WTC11 (cell line): ENCODE measurements around the gene PICALM. TPM values are rescaled to one million over a fixed set of nuclear protein-coding genes. Genes with fewer than 3 reads are reported as not detected.

Source experiments
- ATAC-seq: fragments of 200-7000 bp; cut with Tn5 transposase; 2 replicates; pipeline ENCODE4 v1.10.0; 2021; ENCODE audit warnings: mild to moderate bottlenecking, moderate library complexity
- CTCF ChIA-PET: fragments of 300-600 bp; sonication (Branson Sonifier 250); formaldehyde crosslinking; loops from one replicate; lab custom pipeline; 2021; ENCODE audit warnings: antibody characterized with exemption; lab: Charles Lee
- POLR2A ChIA-PET: fragments of 350-600 bp; sonication (Branson Sonifier 250); formaldehyde crosslinking; loops from one replicate; lab custom pipeline; 2021; ENCODE audit warnings: antibody characterized with exemption; lab: Charles Lee
- DNase-seq: peaks from one replicate; pipeline ENCODE4 v3.0.0; 2021; ENCODE audit warnings: low spot score
- H3K27ac Mint-ChIP-seq: 2 replicates; pipeline ENCODE4 v1.8.0; 2021; ENCODE audit warnings: mixed read lengths
- H3K27me3 Mint-ChIP-seq: 2 replicates; pipeline ENCODE4 v1.8.0; 2021; ENCODE audit warnings: low read depth, mild to moderate bottlenecking, moderate library complexity, mixed read lengths
- H3K36me3 Mint-ChIP-seq: 2 replicates; pipeline ENCODE4 v1.8.0; 2021; ENCODE audit warnings: mixed read lengths
- H3K4me1 Mint-ChIP-seq: 2 replicates; pipeline ENCODE4 v1.8.0; 2022; ENCODE audit warnings: mixed read lengths
- H3K4me3 Mint-ChIP-seq: 2 replicates; pipeline ENCODE4 v1.8.0; 2021; ENCODE audit warnings: mild to moderate bottlenecking, moderate library complexity, mixed read lengths
- H3K9me3 Mint-ChIP-seq: 2 replicates; pipeline ENCODE4 v1.8.0; 2021; ENCODE audit warnings: mixed read lengths
- ATF3 ChIP-seq: sonication (generic); formaldehyde crosslinking; conservative IDR thresholded peaks from 2 replicates; pipeline ENCODE4 v1.8.1; 2022; ENCODE audit warnings: mild to moderate bottlenecking, missing genetic modification reagents
- CREB1 ChIP-seq: sonication (generic); formaldehyde crosslinking; IDR thresholded peaks from 2 replicates; pipeline ENCODE4 v1.8.0; 2023; ENCODE audit warnings: mild to moderate bottlenecking, missing genetic modification reagents
- ETV6 ChIP-seq: sonication (generic); formaldehyde crosslinking; IDR thresholded peaks from 2 replicates; pipeline ENCODE4 v1.8.1; 2022; ENCODE audit warnings: mild to moderate bottlenecking, missing genetic modification reagents
- FOXP4 ChIP-seq: sonication (generic); formaldehyde crosslinking; IDR thresholded peaks from 2 replicates; pipeline ENCODE4 v1.8.0; 2022; ENCODE audit warnings: mild to moderate bottlenecking, missing genetic modification reagents
- GABPB1 ChIP-seq: sonication (generic); formaldehyde crosslinking; IDR thresholded peaks from 2 replicates; pipeline ENCODE4 v1.8.1; 2023; ENCODE audit warnings: mild to moderate bottlenecking, missing genetic modification reagents
- GRHL2 ChIP-seq: fragments of 250-450 bp; sonication (Bioruptor Pico); IDR thresholded peaks from 2 replicates; pipeline ENCODE4 v1.8.0; 2022; ENCODE audit warnings: mild to moderate bottlenecking, moderate library complexity; ENCODE audit not compliant: insufficient replicate concordance, severe bottlenecking
- MAX ChIP-seq: sonication (generic); formaldehyde crosslinking; IDR thresholded peaks from 2 replicates; pipeline ENCODE4 v1.8.0; 2022; ENCODE audit warnings: mild to moderate bottlenecking, missing genetic modification reagents
- MXD4 ChIP-seq: fragments of 250-450 bp; sonication (Bioruptor Pico); IDR thresholded peaks from 2 replicates; pipeline ENCODE4 v1.8.0; 2021; ENCODE audit warnings: mild to moderate bottlenecking, moderate library complexity, borderline replicate concordance
- NFYB ChIP-seq: sonication (generic); formaldehyde crosslinking; conservative IDR thresholded peaks from 2 replicates; pipeline ENCODE4 v1.8.0; 2022; ENCODE audit warnings: low read depth, missing genetic modification reagents
- SMAD4 ChIP-seq: sonication (generic); formaldehyde crosslinking; IDR thresholded peaks from 2 replicates; pipeline ENCODE4 v1.8.0; 2022; ENCODE audit warnings: mild to moderate bottlenecking, missing genetic modification reagents
- USF2 ChIP-seq: sonication (generic); formaldehyde crosslinking; IDR thresholded peaks from 2 replicates; pipeline ENCODE4 v1.8.1; 2023; ENCODE audit warnings: mild to moderate bottlenecking, missing genetic modification reagents, moderate library complexity
- ZNF263 ChIP-seq: sonication (generic); formaldehyde crosslinking; IDR thresholded peaks from 2 replicates; pipeline ENCODE4 v1.8.1; 2022; ENCODE audit warnings: low read depth, mild to moderate bottlenecking, moderate library complexity, missing genetic modification reagents
- ZNF423 ChIP-seq: fragments of 250-450 bp; sonication (Bioruptor Pico); IDR thresholded peaks from 2 replicates; pipeline ENCODE4 v2.1.2; 2022; ENCODE audit warnings: mild to moderate bottlenecking, moderate library complexity
- total RNA-seq: library from RNA; stranded (reverse); gene quantifications from 3 replicates; pipeline ENCODE4 v1.2.3, GENCODE V29; 2021
- TF ChIP-seq, protein P1 (sequence below): sonication (generic); formaldehyde crosslinking; IDR thresholded peaks from 2 replicates; pipeline ENCODE4 v1.8.1; 2022; ENCODE audit warnings: low read depth, missing genetic modification reagents, borderline replicate concordance
- TF ChIP-seq, protein P2 (sequence below): fragments of 200-600 bp; IDR thresholded peaks from 2 replicates; pipeline ENCODE4 v1.8.0; 2022; ENCODE audit warnings: antibody characterized with exemption
- TF ChIP-seq, protein P3 (sequence below): sonication (generic); formaldehyde crosslinking; IDR thresholded peaks from 2 replicates; pipeline ENCODE4 v1.8.1; 2022; ENCODE audit warnings: missing genetic modification reagents, borderline replicate concordance

The PICALM gene
- total RNA-seq, 1 experiment from 2014 or later, result 69.9 TPM

DNA sequence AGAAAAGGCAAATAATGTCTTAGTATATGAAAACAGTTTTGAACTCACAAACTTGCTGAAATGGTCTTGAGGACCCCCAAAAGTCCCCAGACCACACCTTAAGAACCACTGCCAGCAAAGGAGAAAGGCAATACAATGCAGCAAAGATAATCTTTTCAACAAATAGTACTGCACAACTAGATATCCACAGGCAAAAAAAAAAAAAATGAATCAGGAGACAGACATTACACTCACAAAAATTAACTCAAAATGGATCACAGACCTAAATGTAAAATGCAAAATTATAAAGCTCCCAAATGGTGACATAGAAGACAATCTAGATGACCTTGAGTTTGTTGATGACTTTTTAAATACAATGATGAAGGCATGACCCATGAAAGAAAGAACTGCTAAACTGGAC lies 8.3 kb downstream of the PICALM start:
- no peaks in the 10 kb centered on the region for H3K9me3 Mint-ChIP-seq
- ChIA-PET CTCF (no interaction called here), POLR2A (interaction anchor here (0.7 kb wide), 1 partner anchor 21 kb away, joined by 3 read pairs; no protein-coding TSS in a partner anchor)
- no peak for TF ChIP-seq MAX (CRISPR knock-in tag)
- TF ChIP-seq USF2 (CRISPR knock-in tag), result no peak
- TF ChIP-seq, protein P1, sequence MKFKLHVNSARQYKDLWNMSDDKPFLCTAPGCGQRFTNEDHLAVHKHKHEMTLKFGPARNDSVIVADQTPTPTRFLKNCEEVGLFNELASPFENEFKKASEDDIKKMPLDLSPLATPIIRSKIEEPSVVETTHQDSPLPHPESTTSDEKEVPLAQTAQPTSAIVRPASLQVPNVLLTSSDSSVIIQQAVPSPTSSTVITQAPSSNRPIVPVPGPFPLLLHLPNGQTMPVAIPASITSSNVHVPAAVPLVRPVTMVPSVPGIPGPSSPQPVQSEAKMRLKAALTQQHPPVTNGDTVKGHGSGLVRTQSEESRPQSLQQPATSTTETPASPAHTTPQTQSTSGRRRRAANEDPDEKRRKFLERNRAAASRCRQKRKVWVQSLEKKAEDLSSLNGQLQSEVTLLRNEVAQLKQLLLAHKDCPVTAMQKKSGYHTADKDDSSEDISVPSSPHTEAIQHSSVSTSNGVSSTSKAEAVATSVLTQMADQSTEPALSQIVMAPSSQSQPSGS, result no peak
- TF ChIP-seq NFYB (CRISPR knock-in tag), result no peak
- TF ChIP-seq SMAD4 (CRISPR knock-in tag), result no peak
- TF ChIP-seq GRHL2 (CRISPR knock-in tag), result no peak
- no peaks in the 10 kb centered on the region for H3K27me3 Mint-ChIP-seq
- no peaks in the 10 kb centered on the region for H3K36me3 Mint-ChIP-seq
- DNase-seq (no peak), ATAC-seq (no peak)
- no peak overlapping the region; the same call in 1 of the 2 replicates for H3K27ac Mint-ChIP-seq
- no peak overlapping the region for H3K4me3 Mint-ChIP-seq
- H3K4me1 Mint-ChIP-seq, result peaks cover 64% of the 10 kb centered on the region

DNA sequence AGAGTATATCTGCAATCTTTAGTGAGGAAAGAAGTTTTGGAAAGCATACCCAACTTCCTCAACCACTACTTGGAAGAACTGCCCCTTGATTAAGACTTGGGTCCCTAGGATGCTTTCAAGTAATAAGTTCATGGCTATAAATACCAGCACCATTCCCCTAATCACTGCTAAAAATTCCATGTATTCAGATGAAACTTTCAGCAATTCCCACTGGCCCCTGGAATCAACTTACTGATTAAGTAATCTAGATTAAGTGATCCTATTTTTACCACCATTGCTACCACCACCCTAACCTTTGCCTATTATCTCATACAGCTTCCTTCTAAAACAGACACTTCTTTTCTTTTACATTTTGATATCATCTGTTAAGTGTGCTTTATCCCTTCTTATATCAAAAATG lies 10.5 kb downstream of the PICALM start:
- ATAC-seq, result no peak
- peaks cover 56% of the 10 kb centered on the region for H3K4me1 Mint-ChIP-seq
- H3K27ac Mint-ChIP-seq, result no peak overlapping the region

More for the DNA sequence above, 10.5 kb downstream of the PICALM start:
- TF ChIP-seq GRHL2 (CRISPR knock-in tag), result no peak
- TF ChIP-seq GABPB1 (CRISPR knock-in tag), result no peak
- no peak for TF ChIP-seq ZNF423 (CRISPR knock-in tag)
- no peak for TF ChIP-seq FOXP4 (CRISPR knock-in tag)
- TF ChIP-seq, protein P2, sequence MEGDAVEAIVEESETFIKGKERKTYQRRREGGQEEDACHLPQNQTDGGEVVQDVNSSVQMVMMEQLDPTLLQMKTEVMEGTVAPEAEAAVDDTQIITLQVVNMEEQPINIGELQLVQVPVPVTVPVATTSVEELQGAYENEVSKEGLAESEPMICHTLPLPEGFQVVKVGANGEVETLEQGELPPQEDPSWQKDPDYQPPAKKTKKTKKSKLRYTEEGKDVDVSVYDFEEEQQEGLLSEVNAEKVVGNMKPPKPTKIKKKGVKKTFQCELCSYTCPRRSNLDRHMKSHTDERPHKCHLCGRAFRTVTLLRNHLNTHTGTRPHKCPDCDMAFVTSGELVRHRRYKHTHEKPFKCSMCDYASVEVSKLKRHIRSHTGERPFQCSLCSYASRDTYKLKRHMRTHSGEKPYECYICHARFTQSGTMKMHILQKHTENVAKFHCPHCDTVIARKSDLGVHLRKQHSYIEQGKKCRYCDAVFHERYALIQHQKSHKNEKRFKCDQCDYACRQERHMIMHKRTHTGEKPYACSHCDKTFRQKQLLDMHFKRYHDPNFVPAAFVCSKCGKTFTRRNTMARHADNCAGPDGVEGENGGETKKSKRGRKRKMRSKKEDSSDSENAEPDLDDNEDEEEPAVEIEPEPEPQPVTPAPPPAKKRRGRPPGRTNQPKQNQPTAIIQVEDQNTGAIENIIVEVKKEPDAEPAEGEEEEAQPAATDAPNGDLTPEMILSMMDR, result no peak
- no peak for TF ChIP-seq ETV6 (CRISPR knock-in tag)
- no peak for TF ChIP-seq ZNF263
- TF ChIP-seq CREB1 (CRISPR knock-in tag), result no peak
- TF ChIP-seq, protein P1, result no peak
- no peak for TF ChIP-seq ATF3 (CRISPR knock-in tag)
- no peak for TF ChIP-seq MXD4 (CRISPR knock-in tag)
- TF ChIP-seq, protein P3, sequence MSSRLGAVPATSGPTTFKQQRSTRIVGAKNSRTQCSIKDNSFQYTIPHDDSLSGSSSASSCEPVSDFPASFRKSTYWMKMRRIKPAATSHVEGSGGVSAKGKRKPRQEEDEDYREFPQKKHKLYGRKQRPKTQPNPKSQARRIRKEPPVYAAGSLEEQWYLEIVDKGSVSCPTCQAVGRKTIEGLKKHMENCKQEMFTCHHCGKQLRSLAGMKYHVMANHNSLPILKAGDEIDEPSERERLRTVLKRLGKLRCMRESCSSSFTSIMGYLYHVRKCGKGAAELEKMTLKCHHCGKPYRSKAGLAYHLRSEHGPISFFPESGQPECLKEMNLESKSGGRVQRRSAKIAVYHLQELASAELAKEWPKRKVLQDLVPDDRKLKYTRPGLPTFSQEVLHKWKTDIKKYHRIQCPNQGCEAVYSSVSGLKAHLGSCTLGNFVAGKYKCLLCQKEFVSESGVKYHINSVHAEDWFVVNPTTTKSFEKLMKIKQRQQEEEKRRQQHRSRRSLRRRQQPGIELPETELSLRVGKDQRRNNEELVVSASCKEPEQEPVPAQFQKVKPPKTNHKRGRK, result no peak
- DNase-seq, result no peak
- no peaks in the 10 kb centered on the region for H3K9me3 Mint-ChIP-seq
- ChIA-PET CTCF (no interaction called here), POLR2A (no interaction called here)
- no peaks in the 10 kb centered on the region for H3K27me3 Mint-ChIP-seq
- no peaks in the 10 kb centered on the region for H3K36me3 Mint-ChIP-seq
- H3K4me3 Mint-ChIP-seq, result no peak overlapping the region
